Activated CD8-positive, alpha-beta T cell treated with anti-CD3 and anti-CD28 coated beads for 36 hours (primary cell): Measurements from ENCODE around the gene PPIL6. TPM values are rescaled to one million over a fixed set of nuclear protein-coding genes. Genes with fewer than 3 reads are reported as not detected.

Experiments
- ATAC-seq: fragments of 200-7000 bp; cut with Tn5 transposase; one replicate; pipeline ENCODE4 v1.10.0; 2021; ENCODE audit warnings: mild to moderate bottlenecking, moderate library complexity
- CTCF ChIA-PET: fragments of 350-600 bp; sonication (Branson Sonifier 250); formaldehyde crosslinking; loops from one replicate; lab custom pipeline; 2021; ENCODE audit warnings: antibody characterized with exemption; lab: Charles Lee
- POLR2A ChIA-PET: fragments of 350-600 bp; sonication (Branson Sonifier 250); formaldehyde crosslinking; loops from one replicate; lab custom pipeline; 2021; ENCODE audit warnings: antibody characterized with exemption; lab: Charles Lee
- DNase-seq: peaks from one replicate; pipeline ENCODE4 v3.0.0-alpha.2; 2020
- H3K27ac Mint-ChIP-seq: one replicate; pipeline ENCODE4 v1.8.0; 2021; ENCODE audit warnings: mild to moderate bottlenecking, mixed read lengths
- H3K27me3 Mint-ChIP-seq: one replicate; pipeline ENCODE4 v1.8.0; 2021; ENCODE audit warnings: mixed read lengths
- H3K36me3 Mint-ChIP-seq: one replicate; pipeline ENCODE4 v1.8.0; 2021; ENCODE audit warnings: low read depth, mixed read lengths
- H3K4me1 Mint-ChIP-seq: one replicate; pipeline ENCODE4 v1.8.0; 2021; ENCODE audit warnings: low read depth, mixed read lengths
- H3K4me3 Mint-ChIP-seq: one replicate; pipeline ENCODE4 v1.8.0; 2021; ENCODE audit warnings: mild to moderate bottlenecking, moderate library complexity, mixed read lengths
- H3K9me3 Mint-ChIP-seq: one replicate; pipeline ENCODE4 v1.8.0; 2021; ENCODE audit warnings: mixed read lengths
- CTCF ChIP-seq: fragments of 200-600 bp; IDR thresholded peaks from one replicate; pipeline ENCODE4 v1.8.0; 2022; ENCODE audit warnings: antibody characterized with exemption, mild to moderate bottlenecking
- intact Hi-C: fragments of 100-400 bp; cut with micrococcal nuclease; formaldehyde crosslinking; loops from one replicate; pipeline ENCODE4 v1.10.0; 2022
- total RNA-seq, 2 experiments: library from RNA; stranded (reverse); gene quantifications; one replicate each; pipeline ENCODE4 v1.2.3, GENCODE V29; 2021

PPIL6 gene
- total RNA-seq, 2 experiments from 2014 or later: 0.27 to 0.38 TPM

- Mint-ChIP-seq H3K4me1 (peaks cover 8% of the 10 kb centered on the region), H3K36me3 (no peaks in the 10 kb centered on the region), H3K9me3 (no peaks in the 10 kb centered on the region), H3K4me3 (no peak overlapping the region), H3K27me3 (no peaks in the 10 kb centered on the region), H3K27ac (no peak overlapping the region)
- DNase-seq (no peak), ATAC-seq (no peak)
- intact Hi-C loops: no loop called here
- ChIA-PET CTCF (interaction anchor here (1.7 to 3.3 kb wide), 3 partner anchors 11 to 206 kb away, joined by 4 to 16 read pairs (median 7); partner anchors contain the start of gene CD164), POLR2A (no interaction called here)
- TF ChIP-seq CTCF: no peak
These were observed 46.5 kb downstream of the PPIL6 start for GRCh38 chr6:109393886-109394281.

- POLR2A ChIA-PET: interaction anchor here (1.5 kb wide), 1 partner anchor 10 kb away, joined by 6 read pairs; no protein-coding TSS in a partner anchor
- Mint-ChIP-seq H3K27ac (no peak overlapping the region), H3K27me3 (no peaks in the 10 kb centered on the region), H3K4me1 (peaks cover 8% of the 10 kb centered on the region), H3K36me3 (no peaks in the 10 kb centered on the region), H3K4me3 (no peak overlapping the region), H3K9me3 (no peaks in the 10 kb centered on the region)
- DNase-seq (no peak), ATAC-seq (no peak)
- no peak for TF ChIP-seq CTCF
- intact Hi-C loops: no loop called here
- CTCF ChIA-PET: interaction anchor here (1.0 to 3.3 kb wide), 4 partner anchors 10 to 206 kb away, joined by 4 to 16 read pairs (median 6); partner anchors contain the start of gene CD164
These were observed 47.1 kb downstream of the PPIL6 start for GRCh38 chr6:109393157-109393885.

- Mint-ChIP-seq H3K36me3 (no peaks in the 10 kb centered on the region), H3K9me3 (no peaks in the 10 kb centered on the region), H3K4me1 (peaks cover 6% of the 10 kb centered on the region), H3K27me3 (no peaks in the 10 kb centered on the region), H3K4me3 (no peak overlapping the region), H3K27ac (no peak overlapping the region)
- no peak for TF ChIP-seq CTCF
- ChIA-PET CTCF (interaction anchor here (1.5 kb wide), 1 partner anchor 202 kb away, joined by 8 read pairs; no protein-coding TSS in a partner anchor), POLR2A (no interaction called here)
- no peak for ATAC-seq
- DNase-seq: no peak
- intact Hi-C loops: no loop called here
These were observed 50.7 kb downstream of the PPIL6 start for GRCh38 chr6:109389650-109390274.

GRCh38 chr6:109388265-109388664 is 52.2 kb downstream of the PPIL6 start:
- H3K4me3 Mint-ChIP-seq: no peak overlapping the region
- DNase-seq (no peak), ATAC-seq (no peak)
- H3K9me3 Mint-ChIP-seq: no peaks in the 10 kb centered on the region
- H3K27ac Mint-ChIP-seq: no peak overlapping the region
- H3K4me1 Mint-ChIP-seq: peaks cover 17% of the 10 kb centered on the region
- CTCF ChIA-PET: interaction anchor here (1.0 kb wide), 1 partner anchor 200 kb away, joined by 3 read pairs; no protein-coding TSS in a partner anchor
- POLR2A ChIA-PET: interaction anchor here (0.6 kb wide), 1 partner anchor 77 kb away, joined by 3 read pairs; no protein-coding TSS in a partner anchor
- H3K36me3 Mint-ChIP-seq: no peaks in the 10 kb centered on the region
- no peak for TF ChIP-seq CTCF
- H3K27me3 Mint-ChIP-seq: no peaks in the 10 kb centered on the region
- intact Hi-C loops: no loop called here
